ENCODE data around the gene PHYKPL.

GRCh38 chr5:178187014-178187413 lies 45.6 kb downstream of the PHYKPL start, which contains the start of gene GMCL2:
- TF ChIP-seq, protein P1, sequence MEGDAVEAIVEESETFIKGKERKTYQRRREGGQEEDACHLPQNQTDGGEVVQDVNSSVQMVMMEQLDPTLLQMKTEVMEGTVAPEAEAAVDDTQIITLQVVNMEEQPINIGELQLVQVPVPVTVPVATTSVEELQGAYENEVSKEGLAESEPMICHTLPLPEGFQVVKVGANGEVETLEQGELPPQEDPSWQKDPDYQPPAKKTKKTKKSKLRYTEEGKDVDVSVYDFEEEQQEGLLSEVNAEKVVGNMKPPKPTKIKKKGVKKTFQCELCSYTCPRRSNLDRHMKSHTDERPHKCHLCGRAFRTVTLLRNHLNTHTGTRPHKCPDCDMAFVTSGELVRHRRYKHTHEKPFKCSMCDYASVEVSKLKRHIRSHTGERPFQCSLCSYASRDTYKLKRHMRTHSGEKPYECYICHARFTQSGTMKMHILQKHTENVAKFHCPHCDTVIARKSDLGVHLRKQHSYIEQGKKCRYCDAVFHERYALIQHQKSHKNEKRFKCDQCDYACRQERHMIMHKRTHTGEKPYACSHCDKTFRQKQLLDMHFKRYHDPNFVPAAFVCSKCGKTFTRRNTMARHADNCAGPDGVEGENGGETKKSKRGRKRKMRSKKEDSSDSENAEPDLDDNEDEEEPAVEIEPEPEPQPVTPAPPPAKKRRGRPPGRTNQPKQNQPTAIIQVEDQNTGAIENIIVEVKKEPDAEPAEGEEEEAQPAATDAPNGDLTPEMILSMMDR (IDR thresholded peaks at IDR 0.05; ENCODE audit: low read length), result no peak
- TF ChIP-seq EZH2 (IDR thresholded peaks at IDR 0.05; ENCODE audit: borderline replicate concordance, low read length), result no peak
